ENCODE data around the gene NAT10. TPM values are rescaled to one million over a fixed set of nuclear protein-coding genes. Genes with fewer than 3 reads are reported as not detected.

NAT10 gene
- total RNA-seq, 5 donors from 2014 or later (not counting 1 experiment from before 2014, with no cell fraction given): 55.0 to 84.0 (median 73.5) TPM

DNA sequence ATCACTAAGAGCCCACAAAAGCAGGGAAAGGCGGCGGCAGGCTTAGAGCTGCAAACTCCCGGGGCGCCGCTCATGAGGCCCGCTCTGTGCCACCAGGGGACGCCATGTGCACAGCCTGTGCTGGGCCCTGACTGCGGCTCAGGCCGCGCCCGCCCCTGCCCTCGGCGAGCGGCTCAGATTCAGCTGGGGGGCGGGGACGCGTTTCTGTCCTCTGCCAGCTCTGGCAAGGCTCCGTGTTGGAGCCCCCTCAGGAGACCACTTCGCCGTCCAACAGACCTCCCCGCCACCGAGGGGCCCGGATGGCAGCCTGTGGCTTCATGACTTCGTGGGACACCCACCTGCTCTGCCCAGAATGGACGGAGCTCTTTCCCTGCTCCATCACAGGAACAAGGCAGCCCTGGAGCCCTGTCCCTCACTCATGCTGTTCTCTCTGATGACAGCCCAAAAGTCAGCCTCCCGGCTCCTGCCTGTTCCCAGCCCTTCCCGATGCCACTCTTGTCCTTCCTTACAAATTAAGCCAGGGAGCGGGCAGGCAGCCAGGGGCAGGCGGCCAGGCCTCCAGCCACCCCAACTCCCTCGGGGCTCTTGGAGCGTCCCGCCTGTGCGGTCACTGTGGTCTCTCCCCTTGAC lies 69.1 kb downstream of the NAT10 start:
- Mint-ChIP-seq H3K36me3 (no peaks in the 10 kb centered on the region), H3K4me1 (peaks cover 3 to 7% (median 5%) of the 10 kb centered on the region in 3 donors), H3K27ac (no peak overlapping the region), H3K9me3 (no peaks in the 10 kb centered on the region), H3K27me3 (no peaks in the 10 kb centered on the region), H3K4me3 (peak overlapping the region; percentile 9 to 62 (median 37))
- ChIA-PET CTCF (interaction anchor here (0.5 to 1.5 kb wide), 33 partner anchors 8 to 1313 kb away, joined by 3 to 27 read pairs (median 4); partner anchors contain the start of genes ABTB2 (in 2 of the 2) and NAT10 (in 1 of the 2)), POLR2A (interaction anchor here (0.6 to 0.7 kb wide), 3 partner anchors 64 to 77 kb away, joined by 6 to 10 read pairs (median 6); no protein-coding TSS in a partner anchor)
- Histone ChIP-seq H3K4me1 (ENCODE audit: control insufficient read depth in 1 of 2, extremely low read depth in 1 of 2, insufficient read depth in 2 of 2, low read length in 2 of 2) (peaks cover 0 to 13% of the 10 kb centered on the region in 2 experiments), H3K4me3 (ENCODE audit: control insufficient read depth in 1 of 2, extremely low read depth in 1 of 2, low read length in 1 of 2) (peak overlapping the region in 1 of 2 donors; percentile 41), H3K9me3 (no peaks in the 10 kb centered on the region), H3K27me3 (replicated peaks in 1 of 2; ENCODE audit: control insufficient read depth in 2 of 2, extremely low read depth in 1 of 2, insufficient read depth in 2 of 2, low read length in 1 of 2) (peaks cover 0 to 35% of the 10 kb centered on the region in 2 experiments), H3K36me3 (ENCODE audit: control insufficient read depth in 2 of 2, extremely low read depth in 1 of 2, insufficient read depth in 1 of 2, low read length in 1 of 2) (no peaks in the 10 kb centered on the region), H3K27ac (ENCODE audit: low read length) (no peak overlapping the region)
- ATAC-seq (replicated peaks in 1 of 4): peak; percentile 96 to 100 (median 98)
- WGBS (ENCODE audit: insufficient coverage): 23% methylated on average over 30 of the region's 33 CpGs
- peak; percentile 38 to 85 (median 73) for DNase-seq

DNA sequence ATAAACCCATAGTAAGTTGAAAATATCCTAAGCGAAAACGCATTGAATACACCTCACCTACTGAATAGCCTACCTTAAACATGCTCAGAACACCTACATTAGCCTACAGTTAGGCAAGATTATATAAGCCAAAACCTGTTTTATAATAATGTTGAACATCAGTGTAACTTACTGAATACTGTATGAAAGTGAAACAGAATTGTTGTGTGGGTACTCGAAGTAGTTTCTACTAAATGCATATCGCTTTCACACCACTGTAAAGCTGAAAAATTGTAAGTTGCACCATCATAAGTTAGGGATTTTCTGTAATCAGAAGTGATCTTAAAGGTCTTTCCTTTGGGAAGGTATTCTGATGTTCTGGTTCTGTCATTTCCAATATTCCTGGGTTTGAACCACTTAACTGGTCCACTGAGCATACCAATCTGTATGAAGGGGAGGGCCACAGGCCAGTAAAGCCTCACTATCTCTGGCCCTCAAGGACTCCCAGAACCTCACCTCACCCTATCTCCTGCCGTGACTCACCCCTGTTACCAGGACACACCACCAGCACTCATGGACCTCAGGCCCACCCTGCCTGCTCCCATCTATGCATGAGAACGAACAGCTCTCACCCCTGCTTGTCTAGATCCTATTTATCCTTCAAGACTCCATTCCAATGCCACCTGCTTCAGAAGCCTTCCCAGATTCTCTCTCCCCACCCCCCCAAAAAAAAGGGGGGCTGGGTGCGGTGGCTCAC lies 70.0 kb downstream of the NAT10 start:
- Mint-ChIP-seq H3K27ac (no peak overlapping the region), H3K4me3 (peak overlapping the region in 1 of 3 donors; percentile 62), H3K4me1 (peaks cover 3 to 7% (median 5%) of the 10 kb centered on the region in 3 donors)

DNA sequence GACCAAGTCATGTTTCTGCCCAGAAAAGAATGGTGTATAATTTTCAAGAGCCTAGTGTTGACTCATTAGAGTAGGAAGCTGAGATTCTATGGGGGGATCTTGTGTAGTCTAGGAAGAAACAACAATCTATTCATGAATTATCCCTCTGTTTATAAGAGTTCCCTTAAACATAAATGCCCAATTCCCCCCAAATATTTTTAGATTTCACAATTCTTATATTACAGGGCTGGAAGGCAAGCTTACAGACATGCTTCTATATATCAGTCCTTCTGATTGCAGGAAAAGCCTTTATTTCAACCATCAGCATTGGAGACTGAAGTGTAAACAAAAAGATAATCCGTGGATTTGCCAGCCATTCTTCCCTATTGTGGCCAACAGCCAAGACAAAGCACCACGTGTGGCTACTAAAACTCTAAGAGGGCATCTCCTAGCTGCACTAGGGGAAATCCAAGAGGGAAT lies 71.4 kb downstream of the NAT10 start:
- H3K9me3 Mint-ChIP-seq: no peaks in the 10 kb centered on the region
- no peak for ATAC-seq (replicated peaks in 1 of 4)
- no peak for DNase-seq
- peaks cover 0 to 13% of the 10 kb centered on the region in 2 experiments for H3K4me1 ChIP-seq (ENCODE audit: control insufficient read depth in 1 of 2, extremely low read depth in 1 of 2, insufficient read depth in 2 of 2, low read length in 2 of 2)
- peaks cover 0 to 28% of the 10 kb centered on the region in 2 experiments for H3K27me3 ChIP-seq (replicated peaks in 1 of 2; ENCODE audit: control insufficient read depth in 2 of 2, extremely low read depth in 1 of 2, insufficient read depth in 2 of 2, low read length in 1 of 2)
- WGBS (ENCODE audit: insufficient coverage): 92% methylated on average over 2 of the region's 2 CpGs
- H3K36me3 Mint-ChIP-seq: no peaks in the 10 kb centered on the region
- no peaks in the 10 kb centered on the region for H3K36me3 ChIP-seq (ENCODE audit: control insufficient read depth in 2 of 2, extremely low read depth in 1 of 2, insufficient read depth in 1 of 2, low read length in 1 of 2)
- H3K9me3 ChIP-seq: no peaks in the 10 kb centered on the region
- H3K4me3 Mint-ChIP-seq: no peak overlapping the region
- no peak overlapping the region for H3K27ac Mint-ChIP-seq
- H3K27ac ChIP-seq (ENCODE audit: low read length): no peak overlapping the region
- ChIA-PET POLR2A (no interaction called here), CTCF (interaction anchor here (1.2 to 1.5 kb wide), 2 partner anchors 291 kb away, joined by 4 to 5 read pairs; no protein-coding TSS in a partner anchor)
- no peak overlapping the region for H3K4me3 ChIP-seq (ENCODE audit: control insufficient read depth in 1 of 2, extremely low read depth in 1 of 2, low read length in 1 of 2)
- H3K27me3 Mint-ChIP-seq: no peaks in the 10 kb centered on the region
- peaks cover 3 to 7% (median 5%) of the 10 kb centered on the region in 3 donors for H3K4me1 Mint-ChIP-seq

More for the DNA sequence above, 70.0 kb downstream of the NAT10 start:
- H3K36me3 Mint-ChIP-seq: no peaks in the 10 kb centered on the region
- WGBS (ENCODE audit: insufficient coverage): 100% methylated on average over 2 of the region's 7 CpGs
- Histone ChIP-seq H3K27me3 (replicated peaks in 1 of 2; ENCODE audit: control insufficient read depth in 2 of 2, extremely low read depth in 1 of 2, insufficient read depth in 2 of 2, low read length in 1 of 2) (peaks cover 0 to 35% of the 10 kb centered on the region in 2 experiments), H3K27ac (ENCODE audit: low read length) (no peak overlapping the region), H3K4me3 (ENCODE audit: control insufficient read depth in 1 of 2, extremely low read depth in 1 of 2, low read length in 1 of 2) (no peak overlapping the region), H3K9me3 (no peaks in the 10 kb centered on the region), H3K36me3 (ENCODE audit: control insufficient read depth in 2 of 2, extremely low read depth in 1 of 2, insufficient read depth in 1 of 2, low read length in 1 of 2) (no peaks in the 10 kb centered on the region), H3K4me1 (ENCODE audit: control insufficient read depth in 1 of 2, extremely low read depth in 1 of 2, insufficient read depth in 2 of 2, low read length in 2 of 2) (peaks cover 0 to 13% of the 10 kb centered on the region in 2 experiments)
- H3K9me3 Mint-ChIP-seq: no peaks in the 10 kb centered on the region
- no peaks in the 10 kb centered on the region for H3K27me3 Mint-ChIP-seq
- CTCF ChIA-PET: interaction anchor here (0.6 to 1.3 kb wide), 3 partner anchors 84 to 261 kb away, joined by 3 to 5 read pairs (median 3); no protein-coding TSS in a partner anchor
- POLR2A ChIA-PET: no interaction called here
- DNase-seq (no peak), ATAC-seq (replicated peaks in 1 of 4) (no peak)

DNA sequence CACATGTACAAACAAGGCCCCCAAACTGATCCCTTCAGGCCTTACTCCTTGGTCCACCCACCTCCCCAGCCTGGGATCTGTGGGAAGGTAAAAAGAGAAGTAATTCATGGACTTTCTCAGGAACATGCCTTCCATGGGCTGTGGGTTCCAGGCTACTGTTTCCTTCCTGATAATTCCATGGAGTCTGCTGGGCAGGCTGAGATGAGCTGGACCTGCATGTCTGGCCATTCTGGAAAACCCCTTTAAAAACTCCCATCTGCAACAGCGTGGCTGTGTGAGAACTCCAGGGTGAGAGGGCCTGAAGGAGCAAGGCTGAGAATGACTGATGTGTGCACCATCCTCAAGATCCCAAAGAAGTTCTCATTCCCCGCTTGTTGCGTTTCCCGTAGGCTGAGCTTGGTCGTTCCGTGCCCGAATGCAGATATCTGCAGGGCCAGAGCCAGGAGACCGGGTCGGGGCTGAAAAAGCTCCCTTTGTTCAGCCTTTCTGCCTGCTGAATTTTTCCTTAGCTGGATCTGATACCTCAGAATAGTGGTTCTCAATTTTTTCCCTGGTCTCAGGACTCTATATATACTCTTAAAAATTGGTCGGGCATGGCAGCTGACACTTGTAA lies 72.9 kb downstream of the NAT10 start:
- Mint-ChIP-seq H3K36me3 (no peaks in the 10 kb centered on the region), H3K9me3 (no peaks in the 10 kb centered on the region), H3K4me3 (no peak overlapping the region), H3K27me3 (no peaks in the 10 kb centered on the region), H3K4me1 (peaks cover 3 to 7% (median 5%) of the 10 kb centered on the region in 3 donors), H3K27ac (no peak overlapping the region)
- ChIA-PET POLR2A (no interaction called here), CTCF (interaction anchor here (0.5 to 2.5 kb wide), 6 partner anchors 13 to 199 kb away, joined by 3 to 10 read pairs (median 4); partner anchors contain the start of gene ABTB2 (in 1 of the 2))
- peaks cover 0 to 13% of the 10 kb centered on the region in 2 experiments for H3K4me1 ChIP-seq (ENCODE audit: control insufficient read depth in 1 of 2, extremely low read depth in 1 of 2, insufficient read depth in 2 of 2, low read length in 2 of 2)
- WGBS (ENCODE audit: insufficient coverage): 80% methylated on average over 2 of the region's 10 CpGs
- DNase-seq: no peak
- peaks cover 0 to 18% of the 10 kb centered on the region in 2 experiments for H3K27me3 ChIP-seq (replicated peaks in 1 of 2; ENCODE audit: control insufficient read depth in 2 of 2, extremely low read depth in 1 of 2, insufficient read depth in 2 of 2, low read length in 1 of 2)
- no peak overlapping the region for H3K4me3 ChIP-seq (ENCODE audit: control insufficient read depth in 1 of 2, extremely low read depth in 1 of 2, low read length in 1 of 2)
- no peaks in the 10 kb centered on the region for H3K36me3 ChIP-seq (ENCODE audit: control insufficient read depth in 2 of 2, extremely low read depth in 1 of 2, insufficient read depth in 1 of 2, low read length in 1 of 2)
- H3K27ac ChIP-seq (ENCODE audit: low read length): no peak overlapping the region
- ATAC-seq (replicated peaks in 1 of 4): no peak
- H3K9me3 ChIP-seq: no peaks in the 10 kb centered on the region

DNA sequence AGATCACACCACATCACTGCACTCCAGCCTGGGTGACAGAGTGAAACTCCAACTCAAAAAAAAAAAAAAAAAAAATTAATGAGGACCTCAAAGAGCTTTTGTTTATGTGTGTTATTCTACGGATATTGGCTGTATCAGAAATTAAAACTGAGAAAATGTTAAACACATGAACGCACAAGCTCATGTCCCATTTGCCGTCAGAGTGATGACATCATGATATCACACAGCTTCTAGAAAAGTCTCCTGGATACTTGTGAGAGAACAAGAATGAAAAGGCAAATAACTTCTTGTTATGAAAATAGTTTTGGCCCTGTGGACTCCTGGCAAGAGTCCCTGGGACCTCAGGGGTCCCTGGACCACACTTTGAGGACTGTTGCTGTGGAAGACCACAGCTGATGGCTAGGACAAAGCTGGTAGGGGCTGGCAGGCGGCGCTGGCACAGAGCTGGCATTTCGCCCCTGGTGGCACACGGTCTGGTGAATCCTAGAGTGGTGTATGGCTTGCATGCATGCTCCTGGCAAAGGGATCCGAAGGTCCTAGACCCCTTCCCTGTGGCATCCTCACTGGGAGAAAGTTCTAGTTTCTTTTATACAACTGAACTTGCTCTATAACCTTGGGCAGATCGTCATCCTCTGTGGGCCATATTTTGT lies 73.7 kb downstream of the NAT10 start:
- no peak overlapping the region for H3K4me3 Mint-ChIP-seq
- H3K9me3 ChIP-seq: no peaks in the 10 kb centered on the region
- DNase-seq (no peak), ATAC-seq (replicated peaks in 1 of 4) (no peak)
- CTCF ChIA-PET: interaction anchor here (0.7 to 2.5 kb wide), 5 partner anchors 12 to 180 kb away, joined by 3 to 10 read pairs (median 3); partner anchors contain the start of gene ABTB2 (in 1 of the 2)
- no peaks in the 10 kb centered on the region for H3K36me3 ChIP-seq (ENCODE audit: control insufficient read depth in 2 of 2, extremely low read depth in 1 of 2, insufficient read depth in 1 of 2, low read length in 1 of 2)
- H3K36me3 Mint-ChIP-seq: no peaks in the 10 kb centered on the region
- H3K4me1 Mint-ChIP-seq: peaks cover 2 to 5% (median 3%) of the 10 kb centered on the region in 3 donors
- H3K27ac ChIP-seq (ENCODE audit: low read length): no peak overlapping the region
- no peak overlapping the region for H3K4me3 ChIP-seq (ENCODE audit: control insufficient read depth in 1 of 2, extremely low read depth in 1 of 2, low read length in 1 of 2)
- POLR2A ChIA-PET: interaction anchor here in 1 of 2 donors (0.6 kb wide), 1 partner anchor 8 kb away, joined by 4 read pairs; no protein-coding TSS in a partner anchor
- 94% methylated on average over 6 of the region's 9 CpGs for WGBS (ENCODE audit: insufficient coverage)
- H3K27me3 Mint-ChIP-seq: no peaks in the 10 kb centered on the region
- H3K4me1 ChIP-seq (ENCODE audit: control insufficient read depth in 1 of 2, extremely low read depth in 1 of 2, insufficient read depth in 2 of 2, low read length in 2 of 2): peaks cover 0 to 7% of the 10 kb centered on the region in 2 experiments
- peaks cover 0 to 9% of the 10 kb centered on the region in 2 experiments for H3K27me3 ChIP-seq (replicated peaks in 1 of 2; ENCODE audit: control insufficient read depth in 2 of 2, extremely low read depth in 1 of 2, insufficient read depth in 2 of 2, low read length in 1 of 2)
- no peak overlapping the region for H3K27ac Mint-ChIP-seq
- H3K9me3 Mint-ChIP-seq: no peaks in the 10 kb centered on the region
